Gastroesophageal sphincter (tissue), 4 donors: Measurements from ENCODE around the gene SP140L. TPM values are rescaled to one million over a fixed set of nuclear protein-coding genes. Genes with fewer than 3 reads are reported as not detected.
"Not testable (repeated sequence)": the region's sequence is repeated elsewhere in the genome, so short reads cannot be mapped to it uniquely, and the experiment has no call there.

Experiments used
- ATAC-seq: fragments of 150-250 bp; one replicate; pipeline ENCODE4 v1.9.1; 2016; ENCODE audit warnings: mild to moderate bottlenecking, moderate library complexity
- H3K27ac ChIP-seq, 4 donors: fragments of 200-600 bp; sonication (generic) in 3 of 4; 1 replicate in 3 of 4; 2 replicates in 1 of 4; pipeline ENCODE4 v1.5.1; 2016 to 2019
- H3K27me3 ChIP-seq: fragments of 200-600 bp; sonication (generic); one replicate; pipeline ENCODE4 v1.5.1; 2019
- H3K36me3 ChIP-seq, 2 donors: fragments of 200-600 bp; sonication (generic); one replicate each; pipeline ENCODE4 v1.5.1; 2019; ENCODE audit warnings: control low read depth in 1 of 2
- H3K4me1 ChIP-seq, 3 donors: fragments of 200-600 bp; sonication (generic); 1 replicate in 2 of 3; 2 replicates in 1 of 3; pipeline ENCODE4 v1.5.1; 2016 to 2019; ENCODE audit warnings: control low read depth in 2 of 3
- H3K4me3 ChIP-seq, 2 donors: fragments of 200-600 bp; sonication (generic); one replicate each; pipeline ENCODE4 v1.5.1; 2019; ENCODE audit warnings: mild to moderate bottlenecking in 1 of 2, moderate library complexity in 1 of 2
- H3K9me3 ChIP-seq, 3 donors: fragments of 200-600 bp; sonication (generic); one replicate each; pipeline ENCODE4 v1.5.1; 2017 to 2019; ENCODE audit warnings: control low read depth in 2 of 3
- EP300 ChIP-seq: sonication (generic); formaldehyde crosslinking; IDR thresholded peaks from one replicate; pipeline ENCODE4 v1.6.1; 2017; ENCODE audit warnings: antibody characterized with exemption, mild to moderate bottlenecking
- POLR2A ChIP-seq, 2 donors: fragments of 450-650 bp; IDR thresholded peaks; one replicate each; pipeline ENCODE4 v1.6.1; 2017; ENCODE audit warnings: antibody characterized with exemption in 2 of 2, mild to moderate bottlenecking in 2 of 2, moderate library complexity in 1 of 2
- POLR2AphosphoS5 ChIP-seq: sonication (generic); formaldehyde crosslinking; IDR thresholded peaks from one replicate; pipeline ENCODE4 v1.6.1; 2017; ENCODE audit warnings: antibody characterized with exemption
- WGBS, 2 donors: methylation state at CpG; one replicate each; pipeline ENCODE4 v1.1.5; 2018; ENCODE audit warnings: low coverage in 1 of 2; 5-methylcytosine and 5-hydroxymethylcytosine counted together
- total RNA-seq, 4 donors: library from RNA; depleted of rRNA; stranded (reverse); fragments of >200 nt; gene quantifications; one replicate each; pipeline ENCODE4 v1.1.0, GENCODE V29; 2016
- TF ChIP-seq, protein P1 (sequence below), 4 experiments: fragments of 200-600 bp in 2 of 4; fragments of 450-650 bp in 2 of 4; sonication (generic) in 1 of 4; IDR thresholded peaks; one replicate each; pipeline ENCODE4 v1.5.1; 2017 to 2019; ENCODE audit warnings: antibody characterized with exemption in 4 of 4, mild to moderate bottlenecking in 2 of 4, moderate library complexity in 2 of 4

Gene SP140L
- total RNA-seq, 4 donors from 2014 or later, result 6.1 to 11.0 (median 7.6) TPM

DNA sequence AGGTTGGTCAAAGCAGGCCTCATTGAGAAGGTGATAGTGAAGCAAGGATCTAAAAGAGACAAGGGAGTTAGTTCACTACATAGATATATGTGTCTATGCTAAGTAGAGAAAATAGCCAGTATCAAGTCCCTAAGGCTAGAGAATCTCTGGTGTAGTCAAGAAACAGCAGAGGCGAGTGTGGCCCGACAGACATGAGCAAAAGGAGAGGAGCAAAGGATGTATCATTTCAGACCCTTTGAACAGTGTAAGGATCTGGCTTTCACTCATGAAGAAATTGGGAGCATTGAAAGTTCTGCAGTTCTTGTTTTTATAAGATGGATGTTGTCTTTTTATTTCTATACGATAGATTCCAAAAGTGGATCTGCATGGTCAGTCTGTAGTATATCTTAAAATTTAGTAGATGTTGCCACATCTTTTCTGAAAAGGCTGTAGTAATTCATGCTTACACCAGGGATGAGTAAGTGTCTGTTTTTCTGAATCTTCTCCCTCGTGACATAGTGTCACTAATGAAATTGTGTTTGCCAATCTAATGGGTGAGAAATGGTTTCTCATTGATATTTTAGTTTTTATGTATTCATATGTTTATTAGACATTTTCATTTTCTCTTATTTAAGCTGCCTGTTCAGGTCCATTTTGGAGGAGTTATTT lies 107.8 kb downstream of the SP140L start:
- Histone ChIP-seq H3K4me1 (peaks cover 0 to 14% (median 0%) of the 10 kb centered on the region in 3 donors), H3K36me3 (peaks cover 0 to 23% of the 10 kb centered on the region in 2 donors), H3K4me3 (no peak overlapping the region), H3K27me3 (no peaks in the 10 kb centered on the region), H3K27ac (no peak overlapping the region), H3K9me3 (peaks cover 0 to 19% (median 0%) of the 10 kb centered on the region in 3 donors)
- ATAC-seq, result no peak
- WGBS, 2 donors, result 77 to 80% methylated on average over 4 of the region's 4 CpGs
- TF ChIP-seq, protein P1, sequence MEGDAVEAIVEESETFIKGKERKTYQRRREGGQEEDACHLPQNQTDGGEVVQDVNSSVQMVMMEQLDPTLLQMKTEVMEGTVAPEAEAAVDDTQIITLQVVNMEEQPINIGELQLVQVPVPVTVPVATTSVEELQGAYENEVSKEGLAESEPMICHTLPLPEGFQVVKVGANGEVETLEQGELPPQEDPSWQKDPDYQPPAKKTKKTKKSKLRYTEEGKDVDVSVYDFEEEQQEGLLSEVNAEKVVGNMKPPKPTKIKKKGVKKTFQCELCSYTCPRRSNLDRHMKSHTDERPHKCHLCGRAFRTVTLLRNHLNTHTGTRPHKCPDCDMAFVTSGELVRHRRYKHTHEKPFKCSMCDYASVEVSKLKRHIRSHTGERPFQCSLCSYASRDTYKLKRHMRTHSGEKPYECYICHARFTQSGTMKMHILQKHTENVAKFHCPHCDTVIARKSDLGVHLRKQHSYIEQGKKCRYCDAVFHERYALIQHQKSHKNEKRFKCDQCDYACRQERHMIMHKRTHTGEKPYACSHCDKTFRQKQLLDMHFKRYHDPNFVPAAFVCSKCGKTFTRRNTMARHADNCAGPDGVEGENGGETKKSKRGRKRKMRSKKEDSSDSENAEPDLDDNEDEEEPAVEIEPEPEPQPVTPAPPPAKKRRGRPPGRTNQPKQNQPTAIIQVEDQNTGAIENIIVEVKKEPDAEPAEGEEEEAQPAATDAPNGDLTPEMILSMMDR (IDR thresholded peaks at IDR 0.05), result no peak
- no peak for TF ChIP-seq POLR2A (IDR thresholded peaks at IDR 0.05)
- TF ChIP-seq EP300, result no peak
- no peak for TF ChIP-seq POLR2AphosphoS5

DNA sequence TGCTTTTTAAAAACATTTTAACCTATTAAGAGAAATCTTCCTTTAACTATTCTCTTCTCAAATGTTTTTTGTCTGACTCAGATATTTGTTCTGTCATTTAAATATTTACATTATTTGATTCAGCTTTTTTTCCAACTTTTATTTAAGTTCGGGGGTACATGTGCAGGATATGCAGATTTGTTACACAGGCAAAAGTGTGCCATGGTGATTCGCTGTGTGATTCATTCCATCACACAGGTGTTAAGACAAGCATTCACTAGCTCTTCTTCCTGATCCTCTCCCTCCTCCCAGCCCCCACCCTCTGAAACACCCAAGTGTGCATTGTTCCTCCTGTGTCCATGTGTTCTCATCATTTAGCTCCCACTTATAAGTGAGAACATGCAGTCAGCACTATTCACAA lies 108.4 kb downstream of the SP140L start:
- Histone ChIP-seq H3K4me1 (peaks cover 0 to 10% (median 0%) of the 10 kb centered on the region in 3 donors), H3K4me3 (no peak overlapping the region), H3K36me3 (peaks cover 0 to 23% of the 10 kb centered on the region in 2 donors), H3K27ac (no peak overlapping the region), H3K27me3 (no peaks in the 10 kb centered on the region), H3K9me3 (peaks cover 0 to 19% (median 0%) of the 10 kb centered on the region in 3 donors)
- ATAC-seq, result no peak
- no peak for TF ChIP-seq EP300
- no peak for TF ChIP-seq POLR2A (IDR thresholded peaks at IDR 0.05)
- TF ChIP-seq POLR2AphosphoS5, result no peak
- TF ChIP-seq, protein P1 (IDR thresholded peaks at IDR 0.05), result no peak
- 85 to 93% methylated on average over 2 of the region's 2 CpGs for WGBS, 2 donors

DNA sequence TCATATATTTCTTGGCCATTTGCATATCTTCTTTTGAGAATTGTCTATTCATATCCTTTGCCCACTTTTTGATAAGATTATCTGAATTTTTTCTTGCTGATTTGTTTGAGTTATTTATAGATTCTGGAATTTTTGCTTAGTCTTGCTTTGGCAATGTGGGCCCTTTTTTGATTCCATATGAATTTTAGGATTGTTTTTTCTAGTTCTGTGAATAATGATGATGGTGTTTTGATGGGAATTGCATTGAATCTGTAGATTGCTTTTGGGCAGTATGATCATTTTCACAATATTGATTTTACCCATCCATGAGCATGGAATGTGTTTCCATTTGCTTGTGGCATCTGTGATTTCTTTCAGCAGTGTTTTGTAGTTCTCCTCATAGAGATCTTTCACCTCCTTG lies 112.1 kb downstream of the SP140L start:
- H3K4me3 ChIP-seq, H3K27me3 ChIP-seq, H3K27ac ChIP-seq, H3K9me3 ChIP-seq, ATAC-seq: not testable (repeated sequence)
- Histone ChIP-seq H3K4me1 (peaks cover 0 to 17% (median 0%) of the 10 kb centered on the region in 3 donors), H3K36me3 (peaks cover 0 to 22% of the 10 kb centered on the region in 2 donors)

DNA sequence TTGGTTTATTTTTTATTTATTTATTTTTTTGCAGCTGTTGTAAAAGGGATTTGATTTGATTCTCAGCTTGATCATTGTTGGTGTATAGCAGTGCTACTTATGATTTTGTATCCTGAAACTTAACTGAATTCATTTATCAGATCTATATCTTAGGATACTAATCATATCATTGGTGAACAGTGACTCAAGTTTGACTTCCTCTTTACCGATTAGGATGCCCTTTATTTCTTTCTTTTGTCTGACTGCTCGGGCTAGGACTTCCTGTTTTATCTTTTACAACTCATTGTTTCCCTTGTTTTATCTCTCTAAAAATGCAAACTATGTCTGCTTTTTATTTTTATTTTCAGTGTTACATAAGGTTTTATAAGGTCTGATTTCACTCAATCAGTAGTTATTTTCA lies 112.6 kb downstream of the SP140L start:
- Histone ChIP-seq H3K27ac (no peak overlapping the region), H3K27me3 (no peaks in the 10 kb centered on the region), H3K36me3 (peaks cover 0 to 26% of the 10 kb centered on the region in 2 donors), H3K9me3 (peaks cover 0 to 9% (median 0%) of the 10 kb centered on the region in 3 donors), H3K4me1 (peaks cover 0 to 20% (median 0%) of the 10 kb centered on the region in 3 donors), H3K4me3 (no peak overlapping the region)
- TF ChIP-seq EP300 (no peak), POLR2A (IDR thresholded peaks at IDR 0.05) (no peak), POLR2AphosphoS5 (no peak)
- no peak for ATAC-seq
- WGBS, 2 donors, result 57 to 71% methylated on average over 2 of the region's 2 CpGs

DNA sequence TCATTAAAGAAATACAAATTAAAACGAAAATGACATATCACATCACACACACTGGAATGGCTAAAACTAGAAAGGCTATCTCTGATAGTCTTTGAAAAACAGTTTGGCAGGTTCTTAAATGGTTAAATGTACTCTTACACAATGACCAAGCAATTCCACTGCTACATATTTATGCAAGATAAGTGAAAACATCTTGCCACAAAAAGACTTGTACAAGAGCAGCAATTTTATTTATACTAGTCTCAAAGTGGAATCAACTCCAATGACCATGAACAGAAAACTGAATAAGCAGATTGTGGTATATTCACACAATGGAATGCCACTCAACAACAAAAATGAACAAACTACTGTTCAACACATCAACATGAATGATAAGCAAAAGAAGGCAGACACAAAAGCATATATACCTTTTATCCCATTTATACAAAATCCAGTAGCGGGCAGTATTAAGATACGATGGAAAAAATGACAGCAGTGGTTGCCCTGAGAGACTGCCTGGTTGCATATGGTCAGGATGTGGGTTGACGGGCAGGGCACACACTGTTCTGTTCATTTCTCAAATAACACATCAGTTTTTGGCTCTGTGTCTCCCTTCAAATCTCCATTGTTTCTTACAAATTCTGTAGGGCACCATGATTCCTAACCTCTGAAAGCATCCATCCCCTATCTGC lies 114.4 kb downstream of the SP140L start:
- peak; percentile 62 for ATAC-seq
- H3K36me3 ChIP-seq, result peaks cover 0 to 37% of the 10 kb centered on the region in 2 donors
- WGBS, 2 donors, result 57 to 69% methylated on average over 4 of the region's 4 CpGs
- TF ChIP-seq POLR2A (IDR thresholded peaks at IDR 0.05), result no peak
- TF ChIP-seq, protein P1 (IDR thresholded peaks at IDR 0.05), result no peak
- TF ChIP-seq POLR2AphosphoS5, result peak; percentile 28
- H3K4me1 ChIP-seq, result peaks cover 0 to 21% (median 0%) of the 10 kb centered on the region in 3 donors
- peak overlapping the region in 2 of 4 donors; percentile 6 to 13 for H3K27ac ChIP-seq
- no peaks in the 10 kb centered on the region for H3K27me3 ChIP-seq
- no peak overlapping the region for H3K4me3 ChIP-seq
- H3K9me3 ChIP-seq, result peaks cover 0 to 2% (median 0%) of the 10 kb centered on the region in 3 donors

DNA sequence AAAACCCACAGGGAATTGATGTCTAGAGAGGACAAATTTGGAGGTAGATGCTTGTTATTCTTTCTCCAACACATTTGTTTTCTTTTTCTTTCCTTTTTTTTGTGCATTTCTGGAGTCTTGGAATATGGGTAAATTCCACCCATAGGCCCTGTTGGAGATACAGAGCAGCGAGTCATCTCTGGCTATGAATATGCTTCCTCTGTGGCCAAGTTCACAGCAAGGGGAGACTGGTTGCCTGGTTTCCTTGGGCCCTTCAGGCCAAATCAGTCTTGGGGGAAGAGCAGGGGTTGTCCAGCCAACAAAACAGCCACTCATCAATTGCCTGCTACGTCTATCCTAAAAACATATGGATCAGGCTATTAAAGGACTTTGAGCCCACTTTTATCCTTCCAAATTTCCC lies 116.5 kb downstream of the SP140L start:
- 84% methylated on average over 2 of the region's 2 CpGs; no CpG with 5 or more reads in 1 of the 2 donors for WGBS, 2 donors
- H3K4me1 ChIP-seq, result peaks cover 0 to 26% (median 0%) of the 10 kb centered on the region in 3 donors
- TF ChIP-seq POLR2A (IDR thresholded peaks at IDR 0.05) (no peak), POLR2AphosphoS5 (no peak), EP300 (no peak)
- TF ChIP-seq, protein P1 (IDR thresholded peaks at IDR 0.05), result no peak
- no peak for ATAC-seq
- no peak overlapping the region for H3K4me3 ChIP-seq
- H3K36me3 ChIP-seq, result peaks cover 0 to 55% of the 10 kb centered on the region in 2 donors
- H3K27ac ChIP-seq, result no peak overlapping the region
- H3K9me3 ChIP-seq, result no peaks in the 10 kb centered on the region
- H3K27me3 ChIP-seq, result no peaks in the 10 kb centered on the region
